Activated CD8-positive, alpha-beta memory T cell treated with anti-CD3 and anti-CD28 coated beads, Interleukin-2, amount 50 U/mL, for 24 hours (primary cell): ENCODE results near the gene GID8.

Experiments
- DNase-seq: peaks from one replicate; pipeline ENCODE4 v3.0.0-alpha.2; 2020; ENCODE audit errors: extremely low read depth

GID8 gene

DNA sequence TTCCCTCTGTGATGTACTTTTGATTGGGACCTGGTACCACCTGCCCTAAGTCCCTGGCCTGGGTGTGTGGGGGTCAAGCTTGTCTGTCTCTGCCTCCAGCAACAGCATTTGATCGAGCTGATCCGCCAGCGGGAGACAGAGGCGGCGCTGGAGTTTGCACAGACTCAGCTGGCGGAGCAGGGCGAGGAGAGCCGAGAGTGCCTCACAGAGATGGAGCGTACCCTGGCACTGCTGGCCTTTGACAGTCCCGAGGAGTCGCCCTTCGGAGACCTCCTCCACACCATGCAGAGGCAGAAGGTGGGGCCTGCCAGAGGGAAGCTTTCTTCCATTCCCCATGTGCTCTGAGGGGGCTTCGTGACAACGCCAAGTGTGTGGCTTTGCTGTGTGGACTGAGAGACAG is 5.4 kb downstream of the GID8 start:
- DNase-seq, result no peak

DNA sequence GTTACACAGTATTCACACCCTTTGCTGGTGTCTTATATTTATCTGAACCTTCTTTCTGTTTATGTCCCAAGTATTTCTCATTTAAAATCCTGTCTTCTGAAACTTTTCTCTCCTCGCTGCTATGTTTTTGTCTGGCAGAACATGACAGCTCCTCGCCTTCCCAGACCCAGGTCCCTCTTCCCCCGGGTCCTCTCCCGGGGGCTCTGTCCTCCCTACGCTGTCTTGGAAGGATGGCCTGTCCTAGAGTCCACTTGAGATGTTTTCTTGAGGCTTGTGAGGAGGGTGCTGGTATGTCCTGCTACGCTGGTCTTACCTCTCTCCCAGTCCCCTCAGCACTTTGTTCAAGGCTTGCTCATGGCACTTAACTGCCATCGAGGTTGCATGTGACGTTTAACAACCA is 6.2 kb downstream of the GID8 start:
- DNase-seq, result no peak

DNA sequence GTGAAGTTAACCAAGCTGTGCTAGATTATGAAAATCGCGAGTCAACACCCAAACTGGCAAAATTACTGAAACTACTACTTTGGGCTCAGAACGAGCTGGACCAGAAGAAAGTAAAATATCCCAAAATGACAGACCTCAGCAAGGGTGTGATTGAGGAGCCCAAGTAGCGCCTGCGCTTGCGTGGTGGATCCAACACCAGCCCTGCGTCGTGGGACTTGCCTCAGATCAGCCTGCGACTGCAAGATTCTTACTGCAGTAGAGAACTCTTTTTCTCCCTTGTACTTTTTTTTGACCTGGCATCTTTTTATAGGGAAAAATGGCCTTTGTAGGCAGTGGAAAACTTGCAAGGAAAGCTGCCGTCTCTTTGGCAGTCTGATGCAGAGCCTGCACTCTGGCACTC is 6.8 kb downstream of the GID8 start:
- no peak for DNase-seq

DNA sequence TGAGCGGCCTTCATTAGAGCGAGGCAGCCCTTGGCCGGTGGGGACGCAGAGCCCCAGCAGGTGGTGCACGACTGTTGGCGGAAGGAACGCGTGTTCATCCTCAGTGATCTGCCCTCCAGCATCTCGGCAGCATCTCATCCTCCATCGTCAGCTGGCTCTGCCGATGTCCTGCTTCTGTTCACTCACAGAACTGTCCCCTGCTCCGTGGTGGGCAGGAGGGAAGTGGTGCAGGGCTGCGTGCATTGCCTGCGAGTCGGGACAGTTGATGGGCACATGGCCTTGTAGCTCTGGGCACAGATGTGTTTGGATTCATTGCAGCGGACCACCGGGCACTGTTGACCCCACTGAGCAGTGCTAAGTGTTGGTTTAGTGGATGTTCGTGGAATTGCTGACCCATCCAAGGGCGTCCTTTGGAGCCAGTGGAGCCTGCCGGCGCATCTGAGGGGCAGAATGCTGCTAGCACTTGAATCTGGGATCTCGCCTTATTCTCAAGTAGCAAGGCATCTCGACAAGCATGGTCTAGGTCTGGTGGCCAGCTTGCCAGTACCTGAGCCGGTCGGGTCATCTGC is 7.9 kb downstream of the GID8 start:
- DNase-seq, result no peak

DNA sequence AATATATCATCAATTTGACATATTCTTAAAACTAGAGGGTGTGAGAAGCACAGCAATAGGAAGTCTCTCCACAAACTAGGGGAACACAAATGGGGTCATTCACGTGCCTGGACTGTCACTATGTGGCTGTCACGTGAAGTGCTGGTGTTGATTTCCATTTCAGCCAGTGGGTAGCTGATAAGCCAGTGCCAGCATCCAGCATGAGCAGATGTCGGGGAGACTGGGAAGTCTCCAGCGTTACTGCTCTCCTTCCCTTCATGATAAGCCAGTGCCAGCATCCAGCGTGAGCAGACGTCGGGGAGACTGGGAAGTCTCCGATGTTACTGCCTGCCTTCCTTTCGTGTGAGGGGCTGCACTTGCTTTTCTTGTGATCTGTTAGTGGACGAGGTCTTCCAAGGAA is 9.0 kb downstream of the GID8 start:
- DNase-seq, result no peak

DNA sequence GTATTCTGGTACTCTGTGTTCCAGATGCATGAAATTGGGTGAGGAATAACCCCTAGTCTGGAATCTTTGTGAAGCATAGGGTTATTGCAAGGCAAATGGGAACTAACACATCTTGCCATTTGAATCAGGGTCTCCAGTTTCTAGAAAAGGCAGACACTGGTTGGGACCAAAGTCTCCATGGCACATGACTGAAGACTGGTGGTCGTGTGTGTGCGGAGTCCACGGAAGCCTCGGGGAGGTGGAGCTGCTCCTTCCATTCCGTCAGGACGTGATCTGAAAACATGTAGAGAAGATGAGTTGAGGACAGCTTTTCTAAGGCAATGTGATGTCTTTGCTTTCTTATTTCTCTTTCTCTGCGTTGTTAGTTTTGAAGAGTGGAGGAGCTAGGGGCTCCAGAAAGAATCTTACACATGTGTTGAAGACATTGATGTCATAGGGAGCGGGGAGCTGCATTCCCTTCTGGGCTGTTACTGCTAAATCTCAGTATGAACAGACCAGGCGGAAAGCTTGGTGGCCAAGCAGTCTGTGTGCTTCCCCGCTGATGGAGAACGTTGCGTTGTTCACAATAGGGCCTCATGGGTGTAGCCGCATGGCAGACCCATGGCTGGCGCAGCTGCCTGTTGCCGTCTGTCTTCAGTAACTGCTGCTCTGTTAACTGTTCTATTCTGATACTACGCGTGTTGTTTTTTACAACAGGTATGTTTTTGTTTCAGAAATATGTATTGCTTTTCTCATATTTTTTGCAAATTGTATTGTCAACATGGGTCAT is 9.8 kb downstream of the GID8 start:
- DNase-seq, result no peak

DNA sequence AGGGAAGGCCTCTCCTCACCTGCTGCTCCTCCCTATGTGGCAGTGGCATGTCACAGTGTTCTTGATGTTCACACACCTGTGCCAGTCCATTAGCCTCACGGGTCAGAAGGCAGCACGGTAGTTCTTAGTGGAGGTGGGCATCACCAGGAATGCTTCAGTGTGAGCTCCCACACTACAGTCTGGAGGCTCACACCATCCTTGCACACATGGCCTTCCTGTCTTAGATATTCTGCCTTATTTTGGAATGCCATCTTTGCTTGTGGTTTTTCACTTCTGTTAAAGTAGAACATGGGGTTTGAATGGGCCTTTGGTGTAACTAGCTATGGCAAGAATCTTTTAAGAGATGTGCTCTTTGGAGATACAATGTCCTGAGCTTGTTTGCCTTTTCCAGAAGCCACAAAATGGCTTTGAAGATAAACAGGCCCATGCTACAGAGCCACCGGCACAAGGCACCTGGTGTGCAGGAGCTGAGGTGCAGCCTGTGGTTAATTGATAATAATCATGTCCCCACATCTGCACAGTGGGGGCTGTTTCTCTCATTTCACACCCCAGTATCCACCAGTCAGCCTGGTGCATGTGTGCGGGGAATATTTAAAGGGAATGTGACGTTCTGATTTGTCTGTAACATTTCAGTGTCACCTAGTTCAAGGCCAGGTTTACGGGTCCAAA is 11.3 kb downstream of the GID8 start:
- DNase-seq, result no peak

DNA sequence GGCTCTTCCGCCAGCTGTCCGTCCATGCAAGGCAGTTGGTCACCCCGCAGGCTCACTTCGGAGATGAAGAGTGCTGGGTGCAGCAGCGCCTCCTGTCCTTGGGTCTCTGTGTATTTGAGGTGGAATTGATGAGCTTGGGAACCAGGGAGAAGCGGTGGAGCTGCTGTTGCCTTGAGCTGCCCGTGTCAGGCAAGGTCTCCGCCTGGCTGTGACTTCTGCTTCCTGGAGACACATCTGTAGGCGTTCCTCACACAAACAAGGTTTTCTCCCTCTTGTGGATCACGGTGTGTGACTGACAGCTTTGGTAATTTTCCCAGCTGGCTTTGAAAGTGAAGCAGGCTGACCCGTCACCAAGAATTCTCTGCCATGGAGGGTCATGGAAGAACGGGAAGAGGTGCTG is 12.0 kb downstream of the GID8 start:
- no peak for DNase-seq

DNA sequence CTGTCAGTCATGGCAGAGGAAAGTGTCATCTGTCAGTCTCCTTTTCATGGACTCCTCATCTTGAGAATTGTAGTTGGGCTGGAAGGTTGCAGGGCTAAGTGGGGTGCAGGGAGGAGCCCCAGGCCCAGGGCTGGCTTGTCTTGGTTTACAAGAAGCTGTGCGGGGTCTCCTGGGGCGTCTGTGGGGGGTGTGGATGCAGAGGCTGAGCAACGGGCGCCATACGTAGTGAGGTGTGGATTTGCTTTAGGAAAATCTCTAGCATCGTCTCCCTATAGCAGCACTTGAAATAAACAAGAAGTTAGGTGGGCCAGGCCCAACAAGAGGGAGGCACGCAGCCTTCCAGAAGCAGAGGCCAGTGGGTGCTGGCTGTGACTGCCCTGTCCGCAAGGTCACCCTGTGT is 12.8 kb downstream of the GID8 start:
- no peak for DNase-seq

DNA sequence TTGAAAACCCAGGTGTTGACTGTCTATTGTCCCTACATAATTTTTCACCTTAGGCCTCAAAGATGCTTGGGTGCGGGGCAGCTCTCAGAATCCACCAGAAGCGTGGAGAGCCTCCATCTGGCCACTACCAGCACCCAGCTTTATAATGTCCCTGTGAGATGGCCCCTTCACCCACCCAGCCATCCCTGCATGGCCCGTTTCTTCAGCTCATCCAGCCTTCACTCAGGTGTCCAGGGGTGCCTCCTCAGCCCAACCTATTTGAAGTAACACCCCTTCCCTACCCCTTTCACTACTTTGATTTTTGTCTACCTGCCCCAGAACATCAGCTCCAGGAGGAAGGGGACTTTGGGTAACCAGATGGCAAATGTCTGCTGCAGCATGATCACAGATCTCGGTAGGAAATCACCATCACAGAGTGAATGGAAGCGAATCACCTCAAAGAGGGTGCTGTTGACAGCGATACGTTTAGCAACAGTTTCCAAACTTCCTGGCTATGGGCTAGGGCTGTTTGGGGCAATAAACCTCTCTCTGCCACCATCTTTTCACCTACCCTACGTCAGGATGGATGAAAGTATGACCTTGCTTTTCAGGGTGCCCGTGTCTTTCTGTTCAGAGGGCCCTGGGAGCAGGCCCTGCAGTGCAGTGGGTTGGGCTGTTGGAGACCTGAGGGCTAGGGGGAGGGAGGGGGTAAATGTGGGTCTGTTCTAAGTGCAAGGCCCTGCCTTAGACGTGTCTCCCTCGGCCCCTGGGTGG is 13.4 kb downstream of the GID8 start:
- no peak for DNase-seq

DNA sequence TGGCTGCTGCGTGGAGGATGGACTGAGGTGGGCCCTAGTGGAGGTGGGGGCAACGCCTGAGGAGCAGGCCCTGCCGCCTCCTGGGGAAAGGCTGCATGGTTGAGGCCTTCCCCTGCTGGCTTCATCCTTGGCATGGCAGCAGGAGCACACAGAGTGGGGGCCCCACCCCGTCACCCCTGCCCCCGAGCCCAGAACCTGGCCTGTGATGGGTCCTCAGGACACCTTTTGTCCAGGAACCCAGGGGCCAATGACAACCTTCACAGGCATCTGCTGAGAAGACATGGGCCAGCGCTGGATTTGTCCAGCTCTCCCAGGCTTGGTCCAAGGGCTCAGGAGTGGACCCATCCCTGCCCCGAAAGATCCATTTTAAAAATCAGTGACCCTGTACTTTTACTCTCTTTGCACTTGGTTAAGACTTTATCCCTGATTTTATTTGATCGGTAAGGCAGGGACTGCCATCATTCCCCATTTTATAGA is 14.0 kb downstream of the GID8 start:
- DNase-seq, result no peak

DNA sequence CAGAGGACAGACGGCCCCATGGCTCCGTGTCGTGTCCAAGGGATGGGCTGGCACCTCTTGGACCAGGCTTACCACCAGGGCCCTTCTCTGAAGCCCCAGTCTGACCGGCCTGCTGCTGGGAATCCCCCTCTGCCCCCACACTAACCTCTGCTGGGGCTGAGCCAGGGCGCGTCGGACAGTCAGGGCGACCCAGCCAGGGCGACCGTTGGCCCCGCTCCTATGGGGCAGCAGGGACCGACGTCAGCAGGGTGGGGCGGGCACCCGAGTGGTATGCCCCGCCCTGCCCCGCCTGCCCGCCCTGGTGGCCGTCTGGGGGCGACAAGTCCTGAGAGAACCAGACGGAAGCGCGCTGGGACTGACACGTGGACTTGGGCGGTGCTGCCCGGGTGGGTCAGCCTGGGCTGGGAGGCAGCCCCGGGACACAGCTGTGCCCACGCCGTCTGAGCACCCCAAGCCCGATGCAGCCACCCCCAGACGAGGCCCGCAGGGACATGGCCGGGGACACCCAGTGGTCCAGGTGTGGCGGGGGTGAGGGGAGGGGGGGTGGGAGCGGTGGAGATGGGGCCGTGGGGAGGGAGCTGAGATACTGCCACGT is 14.5 kb downstream of the GID8 start, which contains the start of gene SLC17A9:
Gene SLC17A9 (plus strand): TSS at position 337 of the 595 bp plus-strand sequence. CDS start 122 bp downstream, at position 459.
- DNase-seq, result no peak

DNA sequence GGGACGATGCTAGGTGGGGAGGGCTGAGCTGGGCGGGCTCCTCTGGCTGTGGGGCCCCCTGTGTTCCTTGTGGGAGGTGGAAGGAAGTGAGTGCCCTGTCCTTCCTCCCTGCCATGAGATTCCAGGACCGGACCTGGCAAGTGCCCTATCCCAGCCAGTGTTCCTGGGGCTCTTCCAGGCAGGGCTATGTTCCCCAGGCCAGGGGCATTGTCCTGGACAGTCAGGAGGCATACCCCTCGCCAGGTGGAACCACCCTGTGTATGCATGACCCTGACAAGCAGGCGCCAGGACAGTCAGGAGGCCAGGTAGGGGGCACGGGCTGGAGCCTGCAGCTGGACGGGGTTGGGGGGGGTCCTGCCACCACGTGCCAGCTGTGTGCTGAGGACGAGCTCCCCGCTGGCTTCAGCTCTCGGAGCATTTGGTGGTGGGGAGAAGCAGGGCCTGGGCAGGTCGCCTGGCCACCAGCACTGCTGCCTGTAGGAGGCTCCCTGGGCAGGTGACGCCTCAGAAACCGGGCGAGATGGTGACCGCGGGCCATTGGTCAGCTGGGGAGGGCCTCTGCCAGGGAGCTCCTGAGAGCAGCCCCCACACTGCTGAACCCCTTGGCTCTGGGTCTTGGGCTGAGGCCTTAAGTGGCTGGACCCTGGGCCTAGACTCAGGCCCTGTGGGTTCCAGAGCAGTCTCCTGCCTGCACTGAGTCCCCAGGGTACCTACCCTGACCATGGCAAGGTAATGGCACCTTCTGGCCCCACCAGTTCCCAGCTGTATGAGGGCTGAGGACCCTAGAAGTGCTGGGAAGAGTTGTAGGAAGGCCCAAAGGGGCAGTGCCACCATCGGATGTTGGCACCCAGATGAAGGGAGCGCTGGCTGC is 15.3 kb downstream of the GID8 start:
- DNase-seq, result no peak

DNA sequence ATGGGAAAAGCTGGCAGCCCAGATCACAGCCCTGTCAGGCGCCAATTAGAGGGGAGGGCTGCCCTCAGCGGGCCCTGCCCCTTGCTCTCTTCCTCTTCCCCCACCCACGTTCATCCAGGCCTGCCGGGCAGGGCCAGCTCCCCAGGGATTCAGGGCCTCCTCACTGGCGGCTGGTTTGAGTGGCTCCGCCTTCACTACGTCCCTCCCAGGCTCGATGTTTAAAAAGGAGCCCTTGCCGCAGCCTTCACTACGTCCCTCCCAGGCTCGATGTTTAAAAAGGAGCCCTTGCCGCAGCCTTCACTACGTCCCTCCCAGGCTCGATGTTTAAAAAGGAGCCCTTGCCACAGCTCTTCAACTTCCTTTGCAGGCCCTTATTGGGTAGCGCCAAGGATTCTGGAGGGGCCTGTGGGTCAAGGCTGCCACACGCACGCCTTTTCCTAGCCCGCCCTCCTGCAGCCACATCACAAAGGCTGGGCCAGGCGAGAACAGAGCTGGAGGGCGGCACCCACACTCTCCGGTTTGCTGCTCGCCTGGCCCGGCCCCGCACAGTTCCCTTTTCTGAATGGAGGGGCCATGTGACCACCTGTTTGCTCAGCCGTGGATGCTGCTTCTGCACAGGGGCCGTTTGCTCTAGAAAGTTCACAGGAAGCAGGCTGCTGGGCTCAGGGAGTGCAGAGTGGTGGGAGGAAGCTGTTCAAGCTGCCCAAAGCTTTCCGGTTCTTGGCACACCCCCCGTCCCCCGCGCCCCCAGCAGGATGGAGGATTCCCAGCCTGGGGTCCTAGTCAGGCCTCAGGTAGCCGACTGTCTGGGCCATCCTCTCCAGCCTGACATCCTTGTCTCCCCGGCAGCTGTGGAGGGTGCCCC is 16.1 kb downstream of the GID8 start:
- no peak for DNase-seq

DNA sequence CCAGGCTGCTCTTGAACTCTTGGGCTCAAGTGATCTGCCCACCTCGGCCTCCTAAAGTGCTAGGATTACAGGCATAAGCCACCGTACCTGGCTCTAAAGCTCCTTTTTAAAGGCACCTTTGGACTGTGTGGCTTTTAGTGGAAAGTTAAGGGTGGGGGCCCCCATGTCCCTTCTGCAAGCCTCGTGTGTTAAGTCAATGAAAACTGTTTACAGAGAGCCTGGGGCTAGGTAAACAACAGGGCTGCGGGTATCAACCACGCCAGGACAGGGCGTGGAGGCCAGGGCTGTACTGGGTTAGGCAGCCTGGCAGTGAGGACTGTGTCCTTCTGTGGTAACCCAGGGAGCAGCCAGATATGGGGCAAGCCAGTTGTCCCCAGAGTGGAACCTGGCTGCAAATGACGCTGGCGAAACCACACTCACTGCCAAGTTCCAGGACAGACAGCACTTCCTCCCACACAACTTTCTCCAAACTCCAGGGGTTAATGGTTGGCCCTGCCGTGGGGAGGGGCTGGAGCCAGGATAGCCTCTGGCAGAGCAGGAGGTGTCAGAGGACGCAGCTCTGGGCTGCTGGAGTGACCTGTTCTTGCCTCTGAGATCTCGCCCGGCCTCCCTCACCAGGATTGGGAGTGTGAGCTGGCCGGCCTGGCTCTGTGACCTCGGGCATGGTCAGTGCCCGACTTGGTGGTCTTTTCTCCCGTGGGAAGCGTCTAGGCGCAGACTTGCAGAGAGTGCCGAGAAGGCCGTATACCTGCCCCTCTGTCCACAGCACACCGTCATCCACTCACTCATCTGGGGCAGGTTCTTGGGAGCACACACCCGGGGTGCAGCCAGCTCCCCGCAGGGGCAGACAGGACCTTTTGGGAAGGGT is 17.8 kb downstream of the GID8 start:
- DNase-seq, result no peak

DNA sequence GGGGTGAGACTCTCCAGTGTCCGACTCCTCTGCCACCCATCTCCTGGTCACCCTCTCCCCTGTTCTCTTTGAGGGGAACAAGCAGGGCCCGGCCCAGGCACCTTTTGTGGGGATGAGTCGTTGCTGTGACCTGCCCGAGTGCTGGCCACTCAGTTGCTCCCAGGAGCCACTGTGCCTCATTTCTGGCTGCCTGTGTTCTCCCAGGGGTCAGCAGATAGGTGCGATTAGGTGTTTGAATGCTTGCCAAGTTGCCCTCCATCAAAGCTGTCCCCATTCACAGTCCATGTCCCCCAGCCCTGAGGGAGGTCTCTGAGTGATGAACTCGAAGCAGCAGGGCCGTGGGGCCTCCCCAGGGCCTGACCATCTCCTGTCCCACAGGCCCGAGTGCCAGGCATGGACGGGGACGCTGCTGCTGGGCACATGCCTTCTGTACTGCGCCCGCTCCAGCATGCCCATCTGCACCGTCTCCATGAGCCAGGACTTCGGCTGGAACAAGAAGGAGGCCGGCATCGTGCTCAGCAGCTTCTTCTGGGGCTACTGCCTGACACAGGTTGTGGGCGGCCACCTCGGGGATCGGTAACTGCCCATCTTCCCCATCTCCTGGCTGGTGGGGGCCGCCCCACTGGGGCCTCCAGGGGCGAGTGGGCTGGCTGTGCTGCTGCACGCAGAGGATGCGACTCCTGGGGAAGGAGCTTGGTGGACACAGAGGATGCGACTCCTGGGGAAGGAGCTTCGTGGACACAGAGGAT is 18.6 kb downstream of the GID8 start:
- DNase-seq, result no peak

DNA sequence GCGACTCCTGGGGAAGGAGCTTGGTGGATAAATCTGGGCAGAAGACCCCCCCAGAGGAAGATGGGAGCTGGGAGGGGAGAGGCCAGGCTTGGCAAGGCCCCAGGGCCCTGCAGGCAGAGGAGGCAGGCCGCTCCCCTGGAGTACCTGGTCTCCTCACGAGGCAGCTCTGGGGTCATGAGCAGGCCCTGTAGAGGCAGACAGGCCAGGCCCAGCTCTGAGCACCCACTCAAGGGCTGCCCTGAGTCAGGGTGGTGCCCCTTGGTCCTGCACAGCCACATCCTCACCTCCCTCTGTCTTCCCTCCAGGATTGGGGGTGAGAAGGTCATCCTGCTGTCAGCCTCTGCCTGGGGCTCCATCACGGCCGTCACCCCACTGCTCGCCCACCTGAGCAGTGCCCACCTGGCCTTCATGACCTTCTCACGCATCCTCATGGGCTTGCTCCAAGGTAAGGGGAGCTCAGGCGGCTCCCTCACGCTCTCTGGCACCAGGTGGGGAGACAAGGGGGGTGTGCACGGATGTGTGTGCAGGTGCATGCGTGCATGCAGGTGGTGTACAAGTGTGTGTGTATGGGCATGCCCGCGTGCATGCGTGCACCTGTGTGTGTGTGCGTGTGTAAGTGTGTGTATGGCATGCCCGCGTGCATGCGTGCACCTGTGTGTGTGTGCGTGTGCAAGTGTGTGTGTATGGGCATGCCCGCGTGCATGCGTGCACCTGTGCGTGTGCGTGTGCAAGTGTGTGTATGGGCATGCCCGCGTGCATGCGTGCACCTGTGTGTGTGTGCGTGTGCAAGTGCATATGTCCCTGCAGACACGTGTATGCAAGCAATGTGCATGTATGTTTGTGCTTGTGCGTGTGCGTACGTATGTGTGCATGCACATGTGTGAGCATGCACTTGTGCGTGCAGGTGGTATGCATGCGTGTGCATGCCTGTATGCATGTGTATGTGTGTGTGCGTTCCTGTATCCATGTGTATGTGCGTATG is 19.5 kb downstream of the GID8 start:
- DNase-seq, result no peak
